ENCODE results near the gene SH3PXD2B.

- TF ChIP-seq EZH2 (IDR thresholded peaks at IDR 0.05; ENCODE audit: insufficient read depth, poor library complexity, severe bottlenecking) = no peak
- no peak for TF ChIP-seq EZH2phosphoT487 (IDR thresholded peaks at IDR 0.05; ENCODE audit: insufficient read depth, low read depth)
Measured at GRCh38 chr5:172348084-172348483, 106.2 kb downstream of the SH3PXD2B start.
